K562 (cell line): Measurements from ENCODE around the gene FOXRED2. TPM values are rescaled to one million over a fixed set of nuclear protein-coding genes. Genes with fewer than 3 reads are reported as not detected.

Experiments
- ATAC-seq: fragments of 200-7000 bp; cut with Tn5 transposase; 3 replicates; pipeline ENCODE4 v1.9.1; 2020; ENCODE audit warnings: moderate library complexity
- BruUV-seq: library from RNA; stranded (reverse); fragments of 400-500 nt; replicated peaks from 2 replicates; lab custom pipeline; 2021; lab: Mats Ljungman, UMichigan
- CTCF ChIA-PET: fragments of 300-600 bp; formaldehyde crosslinking; extraction: SDS; loops from one replicate; lab custom pipeline; 2021; ENCODE audit warnings: low intra/inter-chr PET ratio; lab: Yijun Ruan, JAX
- POLR2A ChIA-PET: fragments of 300-600, 350-650 bp; sonication (Branson Sonifier 250); formaldehyde crosslinking; extraction: SDS; loops from one replicate; lab custom pipeline; 2021; ENCODE audit warnings: antibody characterized with exemption, inconsistent platforms; lab: Yijun Ruan, JAX
- DNase-seq, 4 experiments: peaks; one replicate each; pipeline versions ENCODE4 v3.0.0 to v3.0.0-alpha.2; 2011 to 2018; ENCODE audit warnings: low spot score in 3 of 4, mixed read lengths in 3 of 4; ENCODE audit errors: extremely low read depth in 1 of 4
- FAIRE-seq: peaks from 2 replicates; lab custom pipeline; 2011; peaks lifted over from hg19 to GRCh38; lab: Jason Lieb, UNC
- H2AFZ ChIP-seq: 2 replicates; pipeline ENCODE4 v1.6.0; 2011; ENCODE audit warnings: low read depth, low read length, control low read depth, inconsistent platforms
- H3K27ac ChIP-seq: fragments of 200-600 bp; 3 replicates; pipeline ENCODE4 v1.8.0; 2011; ENCODE audit warnings: low read depth, mild to moderate bottlenecking, control low read depth, inconsistent platforms, low read length, moderate library complexity, mixed read lengths; ENCODE audit errors: extremely low read depth
- H3K27me3 ChIP-seq, 2 experiments: fragments of 300-600 bp in 1 of 2; 2 replicates in 1 of 2; 3 replicates in 1 of 2; pipeline versions ENCODE4 v1.6.0 to v1.8.0; 2011; ENCODE audit warnings: inconsistent platforms in 2 of 2, low read length in 2 of 2, mild to moderate bottlenecking in 1 of 2, mixed read lengths in 1 of 2, moderate library complexity in 1 of 2; ENCODE audit not compliant: control insufficient read depth in 2 of 2, insufficient read depth in 2 of 2
- H3K36me3 ChIP-seq: fragments of 300-600 bp; 3 replicates; pipeline ENCODE4 v1.8.0; 2011; ENCODE audit warnings: mild to moderate bottlenecking, low read length, inconsistent platforms; ENCODE audit not compliant: control insufficient read depth, insufficient read depth
- H3K4me1 ChIP-seq, 2 experiments: fragments of 200-600 bp in 1 of 2; replicated peaks in 1 of 2; 2 replicates in 1 of 2; 3 replicates in 1 of 2; pipeline versions ENCODE4 v1.5.1 to v1.8.0; 2011; ENCODE audit warnings: inconsistent platforms in 2 of 2, low read length in 2 of 2, mild to moderate bottlenecking in 1 of 2, mixed read lengths in 1 of 2, moderate library complexity in 1 of 2; ENCODE audit not compliant: control insufficient read depth in 2 of 2, insufficient read depth in 2 of 2
- H3K4me2 ChIP-seq: 2 replicates; pipeline ENCODE4 v1.6.1; 2011; ENCODE audit warnings: low read length, control low read depth, inconsistent platforms, mixed read lengths; ENCODE audit not compliant: insufficient read depth
- H3K4me3 ChIP-seq: fragments of 200-600 bp; sonication (generic), shearing (Covaris generic); 2 replicates; pipeline ENCODE4 v1.5.1; 2016; ENCODE audit warnings: control low read depth, inconsistent platforms
- H3K79me2 ChIP-seq: fragments of 200-600 bp; 3 replicates; pipeline ENCODE4 v1.8.0; 2011; ENCODE audit warnings: low read length, inconsistent platforms; ENCODE audit not compliant: control insufficient read depth, insufficient read depth
- H3K9ac ChIP-seq, 2 experiments: 2 replicates each; pipeline versions ENCODE4 v1.6.0 to v1.6.1; 2011; ENCODE audit warnings: low read depth in 2 of 2, low read length in 2 of 2, control low read depth in 1 of 2, inconsistent platforms in 1 of 2, mild to moderate bottlenecking in 1 of 2, mixed read lengths in 1 of 2; ENCODE audit not compliant: insufficient read depth in 1 of 2
- H3K9me1 ChIP-seq: one replicate; pipeline ENCODE4 v1.6.0; 2011; ENCODE audit warnings: inconsistent platforms, mild to moderate bottlenecking, low read length, moderate library complexity; ENCODE audit not compliant: control insufficient read depth, insufficient read depth
- H3K9me3 ChIP-seq: replicated peaks from 2 replicates; pipeline ENCODE4 v1.5.1; 2011; ENCODE audit warnings: low read depth, low read length, inconsistent platforms; ENCODE audit not compliant: control insufficient read depth, insufficient read depth
- H4K20me1 ChIP-seq: replicated peaks from 2 replicates; pipeline ENCODE4 v1.6.1; 2011; ENCODE audit warnings: low read length, inconsistent platforms, mixed read lengths; ENCODE audit not compliant: control insufficient read depth, insufficient read depth
- BACH1 ChIP-seq: fragments of 200-800 bp; sonication (Bioruptor generic); IDR thresholded peaks from 2 replicates; pipeline ENCODE4 v1.6.1; 2016; ENCODE audit warnings: missing genetic modification characterization, missing compliant biosample characterization
- CBX3 ChIP-seq, 2 experiments: IDR thresholded peaks; 1 replicate in 1 of 2; 2 replicates in 1 of 2; pipeline ENCODE4 v1.6.1; 2012; ENCODE audit warnings: inconsistent platforms in 2 of 2, low read length in 2 of 2, borderline replicate concordance in 1 of 2, control low read depth in 1 of 2
- E2F5 ChIP-seq: sonication (generic); formaldehyde crosslinking; IDR thresholded peaks from 2 replicates; pipeline ENCODE4 v1.8.0; 2022; ENCODE audit warnings: mild to moderate bottlenecking, missing genetic modification reagents
- KDM1A ChIP-seq, 2 experiments: fragments of 450-650 bp; IDR thresholded peaks; 2 replicates each; pipeline ENCODE4 v1.6.1; 2016; ENCODE audit warnings: mild to moderate bottlenecking in 2 of 2
- MAFG ChIP-seq: fragments of 450-650 bp; conservative IDR thresholded peaks from 2 replicates; pipeline ENCODE4 v1.6.1; 2016; ENCODE audit warnings: missing genetic modification characterization, missing compliant biosample characterization
- NEUROD1 ChIP-seq: fragments of 150-350 bp; IDR thresholded peaks from 2 replicates; pipeline ENCODE4 v1.6.1; 2014; ENCODE audit warnings: borderline replicate concordance, low read length, low read depth; ENCODE audit not compliant: partially characterized antibody
- NFIC ChIP-seq: fragments of 450-650 bp; IDR thresholded peaks from 2 replicates; pipeline ENCODE4 v1.6.1; 2017; ENCODE audit warnings: mild to moderate bottlenecking, inconsistent platforms
- PHF20 ChIP-seq: fragments of 450-650 bp; IDR thresholded peaks from 2 replicates; pipeline ENCODE4 v1.6.1; 2018; ENCODE audit not compliant: partially characterized antibody
- RBFOX2 ChIP-seq: fragments of 200-400 bp; formaldehyde crosslinking; IDR thresholded peaks from 2 replicates; pipeline ENCODE4 v1.6.1; 2017; ENCODE audit warnings: low read depth, mild to moderate bottlenecking, low read length, moderate library complexity
- SMAD2 ChIP-seq: fragments of 150-350 bp; IDR thresholded peaks from 2 replicates; pipeline ENCODE4 v1.6.1; 2014; ENCODE audit warnings: low read depth, mild to moderate bottlenecking, low read length
- XRCC4 ChIP-seq: IDR thresholded peaks from one replicate; pipeline ENCODE4 v1.6.1; 2011; ENCODE audit not compliant: insufficient read depth, insufficient read length; ENCODE audit errors: extremely low read depth
- ZNF584 ChIP-seq: fragments of 200-800 bp; sonication (Bioruptor generic); IDR thresholded peaks from 2 replicates; pipeline ENCODE4 v1.6.1; 2016; ENCODE audit warnings: low read depth, mild to moderate bottlenecking, missing genetic modification characterization, missing compliant biosample characterization
- ZNF780A ChIP-seq: fragments of 250-450 bp; sonication (Bioruptor Pico); IDR thresholded peaks from 2 replicates; pipeline ENCODE4 v1.5.0; 2021; ENCODE audit warnings: mild to moderate bottlenecking
- WGBS: fragments of 100-300 bp; shearing (Covaris generic); methylation state at CpG from one replicate; pipeline ENCODE4 v1.1.6; 2016; ENCODE audit warnings: low coverage, mixed read lengths; ENCODE audit not compliant: insufficient coverage; ENCODE audit errors: missing lambda C conversion rate; 5-methylcytosine and 5-hydroxymethylcytosine counted together
- in situ Hi-C: fragments of 300-500 bp; cut with MboI; formaldehyde crosslinking; loops from 4 replicates; pipeline ENCODE4 v1.15.0; 2018; ENCODE audit warnings: inconsistent platforms, mixed read lengths
- intact Hi-C: fragments of 100-400 bp; cut with micrococcal nuclease; formaldehyde crosslinking; loops from 2 replicates; pipeline ENCODE4 v1.14.2; 2022
- polyA plus RNA-seq, 8 experiments: library from polyadenylated mRNA; depleted of rRNA in 4 of 8; stranded (reverse) in 5 of 8; unstranded in 3 of 8; fragments of >200 nt; fragmentation: Nextera tagmentation in 2 of 8; fragmentation: Illumina TruSeq in 1 of 8; extraction: Ambion mirVana in 2 of 8; extraction: Trizol in 1 of 8; gene quantifications; 2 replicates each; pipeline versions ENCODE4 v1.2.1 to v1.2.3, GENCODE V29; 2011 to 2014; ENCODE audit warnings: inconsistent platforms in 1 of 8, missing spikeins in 1 of 8
- total RNA-seq, 7 experiments: library from RNA; depleted of rRNA in 6 of 7; stranded (reverse); fragments of >200 nt in 6 of 7; fragmentation: Illumina TruSeq in 2 of 7; extraction: Trizol in 2 of 7; gene quantifications; 2 replicates each; pipeline versions ENCODE4 v1.2.1 to v1.2.3, GENCODE V29; 2011 to 2021; ENCODE audit warnings: low replicate concordance in 1 of 7
- TF ChIP-seq, protein P1 (sequence below): IDR thresholded peaks from 2 replicates; pipeline ENCODE4 v1.6.1; 2011; ENCODE audit not compliant: insufficient read length; ENCODE audit errors: extremely low read depth
- TF ChIP-seq, protein P2 (sequence below), 2 experiments: fragments of 200-800 bp in 1 of 2; sonication (Bioruptor generic) in 1 of 2; sonication (generic) in 1 of 2; formaldehyde crosslinking in 1 of 2; IDR thresholded peaks in 1 of 2; conservative IDR thresholded peaks in 1 of 2; 2 replicates each; pipeline versions ENCODE4 v1.5.0 to v1.6.1; 2016 to 2020; ENCODE audit warnings: missing compliant biosample characterization in 1 of 2, missing genetic modification characterization in 1 of 2, missing genetic modification reagents in 1 of 2

The FOXRED2 gene
- total and polyA plus RNA-seq, 9 of the 15 experiments (the other 6 are each of a cell fraction or from before 2014, with no cell fraction given): 2.8 to 48.4 (median 7.8) TPM

DNA sequence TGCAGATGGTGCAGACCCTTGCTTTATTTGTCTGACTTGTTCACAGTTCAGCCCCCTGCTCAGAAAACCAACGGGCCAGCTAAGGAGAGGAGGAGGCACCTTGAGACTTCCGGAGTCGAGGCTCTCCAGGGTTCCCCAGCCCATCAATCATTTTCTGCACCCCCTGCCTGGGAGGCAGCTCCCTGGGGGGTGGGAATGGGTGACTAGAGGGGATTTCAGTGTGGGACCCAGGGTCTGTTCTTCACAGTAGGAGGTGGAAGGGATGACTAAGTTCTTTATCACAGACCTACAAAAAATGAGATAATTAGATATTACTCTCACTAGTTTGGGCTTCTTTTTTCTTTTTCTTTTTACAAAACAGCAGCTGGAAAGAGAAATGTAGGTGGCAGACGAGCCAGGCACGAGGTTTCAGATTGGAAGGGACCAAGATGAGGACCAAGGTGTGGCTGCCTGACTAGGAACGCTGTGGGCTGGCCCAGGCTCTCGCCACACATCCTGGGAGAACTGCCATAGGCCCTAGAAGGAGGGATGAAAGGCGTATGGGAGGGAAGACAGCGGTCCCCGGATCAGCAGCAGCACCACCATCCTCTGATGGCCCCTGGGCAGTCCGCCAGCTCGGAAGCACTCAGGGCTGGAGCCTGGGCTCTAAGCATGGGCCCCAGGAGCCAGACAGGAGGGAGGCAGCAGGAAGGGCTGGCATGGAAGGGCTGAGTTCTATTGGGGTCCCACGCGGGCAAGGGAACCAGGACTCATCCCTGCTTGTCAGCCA is 39.6 kb downstream of the FOXRED2 start:
- TF ChIP-seq SMAD2 (no peak), XRCC4 (no peak), NFIC (peak; percentile 69), ZNF780A (CRISPR knock-in tag) (no peak), BACH1 (tag) (no peak), KDM1A (IDR thresholded peaks at IDR 0.05) (no peak), CBX3 (IDR thresholded peaks at IDR 0.05; ENCODE audit: borderline replicate concordance in 1 of 2, low read length in 2 of 2) (no peak), E2F5 (CRISPR knock-in tag) (no peak), MAFG (tag) (no peak), PHF20 (no peak), ZNF584 (CRISPR knock-in tag) (peak; percentile 57; the same call in 1 of the 2 replicates), RBFOX2 (0 out of 2 replicates have a peak, but pooled peaks have one; percentile 44), NEUROD1 (no peak)
- TF ChIP-seq, protein P1, sequence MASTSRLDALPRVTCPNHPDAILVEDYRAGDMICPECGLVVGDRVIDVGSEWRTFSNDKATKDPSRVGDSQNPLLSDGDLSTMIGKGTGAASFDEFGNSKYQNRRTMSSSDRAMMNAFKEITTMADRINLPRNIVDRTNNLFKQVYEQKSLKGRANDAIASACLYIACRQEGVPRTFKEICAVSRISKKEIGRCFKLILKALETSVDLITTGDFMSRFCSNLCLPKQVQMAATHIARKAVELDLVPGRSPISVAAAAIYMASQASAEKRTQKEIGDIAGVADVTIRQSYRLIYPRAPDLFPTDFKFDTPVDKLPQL: no peak
- TF ChIP-seq, protein P2, sequence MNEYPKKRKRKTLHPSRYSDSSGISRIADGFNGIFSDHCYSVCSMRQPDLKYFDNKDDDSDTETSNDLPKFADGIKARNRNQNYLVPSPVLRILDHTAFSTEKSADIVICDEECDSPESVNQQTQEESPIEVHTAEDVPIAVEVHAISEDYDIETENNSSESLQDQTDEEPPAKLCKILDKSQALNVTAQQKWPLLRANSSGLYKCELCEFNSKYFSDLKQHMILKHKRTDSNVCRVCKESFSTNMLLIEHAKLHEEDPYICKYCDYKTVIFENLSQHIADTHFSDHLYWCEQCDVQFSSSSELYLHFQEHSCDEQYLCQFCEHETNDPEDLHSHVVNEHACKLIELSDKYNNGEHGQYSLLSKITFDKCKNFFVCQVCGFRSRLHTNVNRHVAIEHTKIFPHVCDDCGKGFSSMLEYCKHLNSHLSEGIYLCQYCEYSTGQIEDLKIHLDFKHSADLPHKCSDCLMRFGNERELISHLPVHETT (CRISPR knock-in tag; conservative IDR thresholded peaks at IDR 0.05 in 1 of 2, IDR thresholded peaks at IDR 0.05 in 1 of 2): peak in 1 of 2 experiments; percentile 11; a peak in 1 of 4 replicates
- TF ChIP-seq, all 486 proteins: peak for 4
- peak overlapping the region; percentile 46; the same call in 1 of the 2 replicates for H3K4me2 ChIP-seq
- DNase-seq: no peak
- peaks cover 46% of the 10 kb centered on the region; the same call in 2 of the 3 replicates for H3K36me3 ChIP-seq
- in situ Hi-C loops: loop anchor here (5.0 kb wide), 1 partner anchor 170 kb away; no protein-coding TSS in a partner anchor
- CTCF ChIA-PET: no interaction called here
- H3K4me1 ChIP-seq: peaks cover 25 to 38% of the 10 kb centered on the region in 2 experiments
- no peaks in the 10 kb centered on the region for H3K9me3 ChIP-seq
- H3K79me2 ChIP-seq: no peaks in the 10 kb centered on the region; the same call in 2 of the 3 replicates
- no peak for FAIRE-seq
- no peaks in the 10 kb centered on the region for H3K27me3 ChIP-seq
- H3K27ac ChIP-seq: peak overlapping the region; percentile 76
- H3K9ac ChIP-seq: peak overlapping the region; percentile 38 to 75
- intact Hi-C loops: loop anchor here (5.0 kb wide), 1 partner anchor 100 kb away; no protein-coding TSS in a partner anchor
- H2AFZ ChIP-seq: no peak overlapping the region
- POLR2A ChIA-PET: interaction anchor here (0.7 to 1.1 kb wide), 2 partner anchors 15 to 99 kb away, joined by 3 read pairs; no protein-coding TSS in a partner anchor
- ATAC-seq: no peak
- 0 out of 2 replicates have a peak, but pooled peaks cover 3% of the 10 kb centered on the region for H4K20me1 ChIP-seq
- BruUV-seq: TSS peak; percentile 73
- 54% methylated on average over 10 of the region's 14 CpGs for WGBS
- H3K9me1 ChIP-seq: no peaks in the 10 kb centered on the region
- H3K4me3 ChIP-seq: no peak overlapping the region
